ENCODE results near the gene SMIM36.
A peak's percentile ranks its signal among the peaks of the same experiment; 100 is the strongest.
"Not testable (repeated sequence)": the region's sequence is repeated elsewhere in the genome, so short reads cannot be mapped to it uniquely, and the experiment has no call there.

SMIM36 gene

DNA sequence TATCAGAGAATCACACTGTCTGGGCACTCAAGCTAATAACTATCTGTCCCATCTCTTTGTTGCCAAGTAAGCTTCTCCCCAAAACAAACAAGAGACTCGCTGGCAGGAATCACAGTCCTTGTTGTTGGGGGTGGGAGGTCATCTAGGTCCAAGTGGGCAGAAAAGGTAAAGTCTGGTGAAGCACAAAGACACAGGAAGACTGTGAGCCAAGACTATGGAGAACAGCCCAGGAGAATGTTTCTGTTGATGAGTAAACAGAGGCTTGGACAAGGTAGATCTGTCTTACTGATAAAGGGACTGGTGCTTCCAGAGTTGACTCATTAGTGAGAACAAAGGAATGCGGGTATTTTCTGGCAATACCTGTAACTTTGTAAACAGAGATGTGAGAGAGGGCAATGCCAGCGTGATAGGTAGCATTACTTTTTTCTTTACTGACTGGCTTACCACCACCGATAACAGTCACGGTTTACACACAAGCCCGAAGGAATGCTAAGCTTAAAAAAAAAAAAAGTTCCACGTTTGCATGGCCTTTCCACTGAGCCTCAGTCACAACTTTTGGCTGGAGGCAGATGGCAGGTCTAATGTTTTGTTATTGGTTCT is 78.1 kb downstream of the SMIM36 start:
- DNase-seq: no peak

DNA sequence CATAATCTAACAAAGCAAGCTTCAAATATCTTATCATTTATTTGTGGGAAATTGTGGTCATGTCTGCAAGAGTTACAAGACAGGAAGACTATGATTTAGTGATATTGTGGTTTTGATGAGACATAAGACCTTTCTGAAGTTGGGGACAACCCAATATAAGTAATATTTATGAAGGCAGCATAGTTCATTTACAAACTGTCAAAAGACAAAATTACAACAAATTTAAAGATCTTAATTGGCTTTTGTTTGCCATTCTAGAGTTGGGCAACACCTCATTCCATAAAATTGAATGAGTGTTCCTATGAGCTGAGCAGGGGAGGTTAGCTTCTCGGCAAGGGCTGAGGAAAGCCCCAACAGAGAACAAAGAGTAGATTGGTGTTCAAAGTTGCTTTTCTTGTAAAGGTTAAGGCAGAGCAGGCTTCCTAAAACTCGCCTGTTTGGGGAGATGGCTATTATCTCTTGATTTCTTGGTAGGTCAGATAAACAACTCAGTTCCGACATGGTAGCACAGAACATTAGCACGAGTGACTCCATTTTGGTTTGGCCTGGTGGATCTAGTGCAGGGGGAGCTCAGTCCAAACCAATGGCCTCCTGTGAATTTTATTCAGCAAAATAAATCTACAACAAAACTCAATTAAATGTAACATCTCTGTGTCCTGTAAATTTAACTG is 78.8 kb downstream of the SMIM36 start:
- DNase-seq: no peak

DNA sequence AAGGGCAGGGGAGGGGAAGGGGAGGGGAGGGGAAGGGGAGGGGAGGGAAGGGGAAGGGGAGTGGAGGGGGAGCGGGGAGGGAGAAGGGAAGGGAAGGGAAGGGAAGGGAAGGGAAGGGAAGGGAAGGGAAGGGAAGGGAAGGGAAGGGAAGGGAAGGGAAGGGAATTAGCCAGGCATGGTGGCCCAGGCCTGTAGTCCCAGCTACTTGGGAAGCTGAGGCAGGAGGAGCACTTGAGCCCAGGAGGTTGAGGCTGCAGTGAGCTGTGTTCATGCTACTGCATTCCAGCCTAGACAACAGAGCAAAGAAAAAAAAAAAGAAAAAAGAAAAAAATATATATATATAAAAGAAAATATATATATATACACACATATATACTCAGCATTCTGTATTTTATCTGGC is 79.3 kb downstream of the SMIM36 start:
- DNase-seq: not testable (repeated sequence)

DNA sequence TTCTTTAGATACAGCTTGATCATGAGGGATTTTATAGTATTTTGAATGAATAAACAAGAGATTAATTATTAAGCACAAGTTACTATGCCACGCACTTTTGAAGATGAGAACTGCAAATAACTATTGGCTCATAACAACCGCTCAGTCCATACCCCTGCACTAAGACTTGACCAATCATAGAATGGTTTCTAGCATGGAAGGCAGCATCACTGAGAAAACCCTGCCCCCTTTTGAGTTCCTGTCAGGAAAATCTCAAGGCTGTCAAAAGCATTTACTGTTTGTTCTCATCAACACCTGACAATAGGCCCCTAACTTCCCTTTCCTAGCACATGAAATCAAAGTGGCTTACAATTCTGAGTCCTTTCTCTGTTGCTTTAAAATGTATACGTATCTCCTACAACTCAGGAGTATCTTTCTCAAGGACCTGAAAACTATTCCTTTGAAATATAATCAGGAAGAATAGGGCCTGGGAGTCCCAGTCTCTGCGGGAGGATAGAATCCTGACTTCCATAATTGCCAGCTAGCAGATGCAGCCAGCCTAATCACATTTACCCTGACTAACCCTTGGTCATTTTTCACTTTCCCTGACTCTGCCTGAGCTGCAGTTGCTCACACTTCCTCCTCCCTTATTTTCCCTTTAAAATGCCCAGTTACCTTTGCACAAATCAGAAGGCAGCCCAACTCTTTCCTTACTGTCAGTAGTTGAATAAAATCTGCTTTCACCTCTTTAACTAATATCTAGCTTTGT is 80.5 kb downstream of the SMIM36 start:
- no peak for DNase-seq

DNA sequence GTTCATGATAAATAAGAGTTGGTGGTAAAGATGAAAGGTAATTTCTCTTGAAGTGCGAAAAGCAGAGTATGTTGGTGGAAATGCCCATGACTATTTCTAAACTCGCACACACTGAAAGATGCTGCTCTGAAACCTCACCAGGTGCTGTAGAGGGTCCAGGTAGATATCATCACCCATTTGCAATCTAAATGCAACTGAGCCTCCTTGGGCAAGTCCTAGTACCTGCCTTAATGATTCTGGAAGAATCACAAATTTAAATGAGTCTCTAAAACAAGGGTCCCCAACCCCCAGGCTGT is 83.7 kb downstream of the SMIM36 start:
- DNase-seq: no peak

DNA sequence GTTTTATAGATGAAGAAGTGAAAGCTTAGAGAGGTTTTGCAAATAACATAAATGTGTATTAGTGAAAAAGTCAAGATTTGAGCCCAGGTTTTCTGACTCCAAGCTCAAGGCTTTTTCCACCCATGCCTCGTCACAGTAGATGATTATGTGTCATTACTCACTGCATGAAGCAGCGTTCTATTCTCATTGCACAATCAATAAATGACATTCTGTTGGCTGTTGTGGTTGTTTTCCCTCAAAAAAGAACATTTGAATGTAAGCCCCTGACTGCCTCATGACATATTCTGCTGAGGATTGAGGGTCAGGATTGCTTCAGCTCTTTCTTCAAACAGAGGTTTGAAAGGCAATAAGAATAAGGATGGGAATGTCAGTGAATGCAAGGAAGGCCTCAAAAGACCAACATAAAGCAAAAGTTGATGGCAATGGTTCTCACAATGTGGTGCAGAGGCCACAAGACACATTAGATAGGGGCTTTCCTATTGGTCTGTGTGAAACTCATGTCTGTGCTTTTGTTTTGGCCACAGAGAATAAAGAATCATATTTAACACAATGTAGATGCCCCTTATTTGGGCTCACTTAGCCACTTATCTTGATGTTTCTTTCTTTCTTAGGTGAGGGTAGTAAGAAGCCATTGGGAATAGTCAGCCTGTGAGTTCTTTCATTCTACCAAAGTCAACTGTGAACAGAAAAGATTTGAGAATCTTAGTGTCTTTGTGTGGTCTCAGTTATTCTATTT is 84.2 kb downstream of the SMIM36 start:
- DNase-seq: no peak

DNA sequence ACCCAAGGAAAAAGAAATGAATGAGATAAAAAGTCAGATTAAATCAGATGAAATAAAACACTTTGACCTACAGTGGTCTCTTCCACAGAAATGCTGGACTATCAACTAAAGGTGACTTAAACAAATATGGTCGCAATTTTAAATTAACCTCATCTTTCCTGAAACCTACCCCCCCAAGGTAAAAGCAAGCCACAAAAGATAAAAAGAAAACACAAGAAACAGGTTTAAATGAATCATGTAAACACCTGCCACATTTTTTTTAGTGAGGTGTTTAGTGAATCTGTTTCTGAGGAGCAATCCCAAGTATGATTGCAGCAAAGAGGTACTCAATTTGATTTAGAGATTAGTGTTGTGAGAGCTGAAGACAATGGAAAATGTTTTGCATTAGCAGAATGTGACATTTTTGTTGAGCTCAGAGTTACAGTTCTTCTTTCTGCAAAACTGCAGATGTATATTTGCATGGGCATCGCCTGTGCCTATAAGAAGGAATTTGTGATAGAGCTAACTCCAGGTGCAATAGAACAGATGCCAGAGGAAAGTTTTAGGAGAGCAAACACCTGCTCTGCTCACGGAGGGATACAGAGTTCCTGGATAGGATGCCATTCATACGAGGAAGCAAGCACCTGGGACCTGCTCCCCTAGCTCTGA is 86.2 kb downstream of the SMIM36 start:
- no peak for DNase-seq

DNA sequence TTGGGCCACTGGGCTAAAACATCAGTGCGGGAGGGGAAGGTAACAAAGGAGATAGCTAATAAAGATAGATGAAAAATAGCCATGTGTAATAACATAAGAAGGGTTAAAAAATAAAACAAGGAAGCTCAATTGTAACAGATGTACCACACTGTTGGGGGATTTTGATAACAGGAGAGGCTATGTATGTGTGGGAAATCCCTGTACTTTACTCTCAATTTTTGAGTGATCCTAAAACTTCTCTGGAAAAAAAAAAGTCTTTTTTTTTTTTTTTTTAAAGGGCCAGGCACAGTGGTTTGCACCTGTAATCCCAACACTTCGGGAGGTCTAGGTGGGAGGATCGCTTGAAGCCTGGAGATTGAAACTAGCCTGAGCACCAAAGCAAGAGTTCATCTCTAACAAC is 87.7 kb downstream of the SMIM36 start:
- no peak for DNase-seq

DNA sequence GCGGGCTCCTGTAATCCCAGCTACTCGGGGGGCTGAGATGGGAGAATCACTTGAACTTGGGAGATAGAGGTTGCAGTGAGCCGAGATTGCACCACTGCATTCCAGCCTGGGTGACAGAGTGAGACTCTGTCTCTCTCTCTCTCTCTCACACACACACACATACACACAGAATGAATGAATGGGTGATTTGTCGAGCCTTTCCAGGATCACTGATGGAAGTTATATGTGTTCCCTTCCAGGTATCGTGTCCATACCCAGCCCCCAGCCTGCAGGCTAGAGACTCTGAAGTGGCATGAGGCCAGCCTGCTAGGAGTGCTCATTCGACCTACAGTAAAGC is 88.5 kb downstream of the SMIM36 start:
- not testable (repeated sequence) for DNase-seq

DNA sequence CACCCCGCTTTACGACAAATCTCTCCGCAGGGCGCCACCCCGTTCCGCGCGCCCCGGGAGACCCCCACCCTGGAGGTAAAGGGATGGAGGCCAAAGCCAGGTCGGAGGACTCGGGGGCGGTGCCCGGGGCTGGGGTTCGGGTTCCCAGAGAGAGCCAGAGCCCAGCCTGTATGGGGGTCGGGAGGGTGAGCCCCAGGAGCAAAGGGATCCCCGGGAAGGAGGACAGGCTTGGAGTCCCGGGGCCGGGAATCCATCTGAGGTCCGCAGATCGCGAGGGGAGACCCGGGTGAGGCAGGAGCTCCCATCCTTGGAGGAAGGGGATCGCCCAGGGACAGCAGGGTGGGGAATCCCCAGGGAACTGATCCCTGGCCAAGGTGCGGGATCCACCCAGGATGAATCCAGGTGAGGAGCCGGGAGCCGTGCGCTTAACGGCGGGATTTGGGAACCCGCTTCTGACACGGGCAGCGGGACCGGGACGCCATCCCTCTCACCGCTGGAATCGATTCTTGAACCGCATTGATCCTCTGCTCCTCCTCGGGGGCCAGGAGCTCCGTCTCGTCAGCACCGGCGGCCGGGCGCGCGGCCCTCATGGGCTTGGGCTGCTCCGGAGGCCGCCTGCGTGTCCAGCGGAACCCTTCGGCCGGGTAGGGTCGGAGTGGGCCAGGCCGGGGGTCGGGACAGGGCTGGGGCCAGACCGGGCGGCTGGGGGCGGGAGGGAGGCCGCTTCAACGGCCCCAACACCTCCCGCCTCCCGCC is 89.9 kb downstream of the SMIM36 start, which contains the start of gene MMD:
Gene MMD, minus strand, starts transcription at position 657 of the 756 bp plus-strand sequence. Its CDS starts 140 bp downstream, at position 517.
- peak; percentile 8 for DNase-seq

DNA sequence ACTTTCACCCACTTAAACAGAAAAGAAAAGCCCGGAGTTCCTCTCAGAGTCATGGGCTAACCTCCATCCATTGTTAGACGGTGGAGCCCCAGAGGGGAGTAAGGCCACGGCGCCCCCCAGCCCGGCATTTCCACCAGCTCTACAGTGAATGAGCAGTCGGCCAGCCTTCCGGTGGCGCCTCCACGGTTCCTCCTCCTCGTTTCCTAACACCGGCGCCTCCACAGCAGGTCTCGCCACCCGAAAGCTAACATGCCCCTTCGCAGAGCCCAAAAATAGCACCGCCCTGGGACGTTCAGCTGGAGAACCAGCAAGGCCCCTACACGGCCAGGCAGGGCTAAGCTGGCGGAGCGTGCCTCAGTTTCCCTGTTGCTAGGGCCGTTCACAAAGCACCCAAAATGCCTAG is 90.5 kb downstream of the SMIM36 start:
- peak; percentile 36 for DNase-seq

DNA sequence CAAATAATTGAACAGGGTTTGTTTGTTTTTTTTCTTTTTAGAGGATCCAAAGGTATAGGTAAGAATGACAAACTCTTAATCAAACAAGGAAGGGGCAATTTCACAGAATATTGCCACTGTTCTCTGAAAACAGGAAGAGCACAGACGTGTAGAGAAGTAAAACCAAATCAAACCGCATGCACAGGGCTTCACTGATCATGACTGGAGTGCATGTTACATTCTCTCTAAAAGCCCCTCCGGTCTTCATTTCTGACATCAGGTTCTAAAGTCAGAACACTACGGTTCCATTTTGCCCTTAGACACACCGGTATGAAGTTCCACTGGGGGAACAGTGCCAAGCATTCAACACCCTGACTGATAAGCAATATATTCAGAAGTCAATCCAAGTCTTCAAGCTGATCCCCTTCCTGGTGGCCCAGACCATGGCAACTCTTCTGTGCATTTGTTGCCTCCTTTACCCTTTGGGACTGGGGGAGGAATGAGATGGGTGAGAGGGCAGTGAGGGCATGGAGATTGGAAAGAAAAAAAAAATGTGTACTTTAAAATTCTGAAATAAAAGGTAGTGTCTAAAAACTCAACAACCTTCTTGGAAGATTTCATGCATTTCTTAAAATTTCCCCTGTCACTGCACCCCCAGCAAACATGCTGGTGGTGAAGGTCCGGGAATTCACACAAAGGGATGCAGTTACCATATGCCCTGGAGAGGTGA is 91.0 kb downstream of the SMIM36 start:
- DNase-seq: peak; percentile 8

DNA sequence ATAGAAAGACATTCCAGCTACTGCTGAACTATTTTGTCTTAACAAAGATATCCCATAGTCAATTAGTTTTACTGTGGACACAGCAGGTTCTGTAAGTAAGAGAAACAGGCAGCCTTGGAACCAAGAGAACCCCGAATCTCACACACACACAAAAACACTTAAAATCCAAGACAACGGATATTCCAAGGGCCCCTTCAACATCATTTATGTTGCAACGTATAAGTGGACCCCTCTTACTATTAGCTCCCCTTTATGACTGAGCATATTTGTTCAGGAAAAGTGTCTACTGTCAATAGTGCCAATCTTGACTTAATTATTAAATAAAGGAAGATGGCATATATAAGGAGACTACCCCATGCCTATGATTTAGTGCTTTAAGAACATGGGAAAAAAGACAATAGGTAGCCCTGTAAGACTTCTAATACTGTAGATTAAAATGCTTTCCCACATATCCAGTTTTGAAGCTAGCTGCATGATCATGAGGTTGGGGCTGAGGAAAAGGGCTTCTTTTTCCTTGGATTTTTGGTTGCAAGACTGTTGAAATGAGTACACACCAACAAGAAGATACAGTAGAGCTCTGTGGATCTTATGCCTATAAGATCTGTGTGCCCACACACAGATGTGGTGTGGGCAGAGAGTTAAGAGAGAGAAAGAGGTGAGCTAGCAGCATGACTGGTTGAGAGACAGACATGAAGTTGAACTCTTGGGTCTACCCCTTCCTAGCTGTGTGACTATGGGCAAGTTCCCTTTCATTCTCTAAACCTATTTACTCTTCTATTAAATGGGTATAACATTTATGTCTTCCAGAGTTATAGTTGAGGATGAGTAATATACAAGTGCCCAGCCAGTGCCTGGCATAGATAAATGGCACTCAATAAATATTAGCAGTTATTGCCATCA is 92.6 kb downstream of the SMIM36 start:
- DNase-seq: no peak

DNA sequence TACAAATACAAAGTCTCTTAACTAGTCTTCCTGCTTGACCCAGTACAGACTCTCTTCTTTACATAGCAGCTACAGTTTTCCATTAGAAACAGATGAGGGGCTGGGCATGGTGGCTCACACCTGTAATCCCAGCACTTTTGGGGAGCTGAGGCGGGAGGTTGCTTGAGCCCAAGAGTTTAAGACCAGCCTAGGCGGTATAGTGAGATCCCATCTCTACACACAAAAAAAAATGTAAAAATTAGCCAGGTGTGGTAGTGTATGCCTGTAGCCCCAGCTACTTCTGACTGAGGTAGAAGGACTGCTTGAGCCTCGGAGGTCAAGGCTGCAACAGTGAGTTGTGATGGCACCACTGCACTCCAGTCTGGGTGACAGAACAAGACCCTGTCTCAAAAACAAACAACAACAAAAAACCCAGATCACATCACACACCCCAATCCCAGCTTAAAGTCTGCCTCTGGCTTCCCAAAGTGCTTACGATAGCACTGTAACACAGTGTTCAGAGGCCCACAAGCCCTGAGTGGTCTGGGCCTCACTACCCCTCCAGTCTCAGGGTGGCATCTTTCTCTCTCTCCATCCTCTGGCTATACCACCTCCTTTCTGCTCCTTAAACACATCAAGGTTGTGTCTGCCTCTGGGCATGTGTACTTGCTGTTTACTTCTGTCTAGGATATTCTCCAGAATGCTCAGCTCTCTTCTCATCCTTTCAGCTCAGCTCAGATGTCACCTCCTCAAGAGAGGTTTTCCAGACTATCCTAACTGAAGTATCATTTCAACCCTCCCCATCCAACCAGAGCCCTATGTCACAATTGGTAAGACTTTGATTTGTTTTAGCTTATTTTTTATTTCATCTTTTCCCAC is 93.6 kb downstream of the SMIM36 start:
- no peak for DNase-seq

DNA sequence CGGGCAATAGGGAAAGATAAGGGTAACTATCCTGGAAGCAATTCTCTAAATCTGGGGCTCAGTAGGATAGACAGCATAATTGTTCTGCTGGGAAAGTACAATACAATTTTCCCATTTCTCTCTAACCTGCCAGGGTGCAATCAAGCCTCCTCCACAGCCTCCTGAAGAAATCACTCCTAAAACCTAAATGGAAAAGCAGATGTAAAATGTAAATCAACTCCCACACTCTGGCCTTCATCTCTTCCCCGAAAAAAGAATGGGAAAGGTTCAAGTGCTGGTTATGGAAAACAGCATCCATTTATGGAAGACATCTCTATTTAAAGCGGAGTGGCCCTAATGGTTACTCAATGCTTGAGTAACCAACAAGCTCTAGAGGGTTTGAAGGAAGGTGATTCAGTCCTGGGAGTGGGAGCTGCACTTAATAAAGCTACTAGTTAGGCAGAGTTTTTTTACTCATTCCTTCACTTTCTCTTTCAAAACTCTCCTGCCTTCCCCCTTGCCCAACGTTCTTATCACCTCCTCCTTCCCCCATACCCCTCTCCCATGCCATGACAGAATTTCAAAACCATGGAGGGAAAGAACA is 94.7 kb downstream of the SMIM36 start:
- no peak for DNase-seq

DNA sequence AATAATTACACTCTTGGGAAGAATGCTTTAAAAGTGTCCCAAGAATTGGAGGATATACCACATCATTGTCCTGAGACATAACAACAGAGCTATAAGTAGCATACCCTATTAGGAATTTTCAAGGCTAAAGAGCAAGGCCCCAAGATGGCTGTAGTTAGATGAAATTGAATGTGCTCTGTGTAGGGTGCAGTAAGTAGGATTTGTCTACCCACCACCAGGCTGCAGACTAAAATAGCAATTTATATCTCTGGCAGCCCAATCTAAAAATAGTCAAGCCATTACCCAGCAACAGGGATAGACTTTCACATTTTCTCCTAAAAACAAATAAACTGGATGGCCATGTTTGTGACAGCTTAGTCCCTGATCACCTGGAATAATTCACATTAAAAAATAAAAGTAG is 95.3 kb downstream of the SMIM36 start:
- DNase-seq: no peak

DNA sequence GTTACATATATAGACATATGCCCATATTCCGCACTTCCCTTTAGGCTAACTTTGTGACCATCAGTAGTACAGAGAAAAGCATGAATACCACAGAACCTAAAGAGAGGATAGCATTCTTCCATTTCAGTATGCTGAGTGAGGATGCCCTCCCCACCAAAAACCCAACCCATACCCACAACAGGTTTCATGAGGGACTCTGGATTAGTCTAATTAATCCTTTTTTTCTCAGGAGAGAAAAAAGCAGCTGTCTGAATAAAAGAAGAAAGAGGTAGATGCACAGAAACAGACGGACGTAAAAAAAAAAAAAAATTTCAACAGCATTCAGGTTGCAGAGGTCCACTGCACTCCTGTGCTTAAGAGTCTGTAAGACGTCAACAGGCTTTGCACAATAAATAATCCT is 96.3 kb downstream of the SMIM36 start:
- no peak for DNase-seq

DNA sequence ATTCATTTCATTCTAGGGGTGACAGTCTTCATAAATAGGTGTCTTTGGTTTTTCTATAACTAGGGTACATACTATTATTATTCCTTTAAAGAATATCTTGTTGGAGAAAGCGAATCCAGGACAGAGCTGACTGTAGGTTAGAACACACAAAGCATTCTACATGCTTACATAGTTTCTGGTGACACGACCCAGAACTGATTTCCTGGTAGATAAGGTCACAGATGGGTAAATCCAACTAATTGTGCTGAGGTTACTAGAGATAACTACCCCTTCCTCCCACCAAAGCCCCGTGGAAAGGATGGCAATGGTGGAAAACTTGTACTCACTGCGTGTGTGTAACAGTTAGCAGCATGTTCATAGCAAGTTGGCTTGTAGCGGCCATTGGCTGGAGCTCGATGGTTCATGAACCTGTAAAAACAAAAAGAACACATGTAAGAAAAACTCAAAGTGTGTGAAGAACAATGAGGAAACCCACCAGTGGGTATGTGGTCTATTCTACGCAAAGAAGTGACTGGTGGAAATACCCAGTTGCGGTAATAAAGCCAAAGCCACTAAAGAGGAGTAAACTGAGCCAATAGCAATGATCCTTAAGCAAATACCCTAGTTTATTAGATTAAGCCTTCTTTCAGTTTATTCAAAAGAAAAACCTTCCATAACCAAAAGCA is 97.3 kb downstream of the SMIM36 start:
- no peak for DNase-seq

DNA sequence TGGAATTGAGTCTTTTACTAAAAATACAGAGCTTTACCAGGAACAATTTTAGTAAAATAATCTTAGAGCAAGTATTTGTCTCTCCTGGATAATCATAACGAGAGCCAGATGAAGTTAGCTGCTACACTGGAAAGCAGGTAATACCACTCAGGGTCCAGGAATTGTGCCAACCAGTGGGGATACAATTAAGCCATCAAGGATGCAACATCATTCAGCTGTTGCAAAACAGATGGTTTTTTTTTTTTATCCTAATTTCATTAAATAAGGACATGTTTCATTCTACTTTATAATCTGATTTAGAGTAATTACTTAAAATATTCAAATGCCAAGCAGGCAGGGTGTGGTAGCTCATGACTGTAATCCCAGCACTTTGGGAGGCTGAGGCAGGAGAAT is 99.8 kb downstream of the SMIM36 start:
- no peak for DNase-seq

Measured in activated gamma-delta T cell treated with Interleukin-2 at 50 U/mL for 16 hours (primary cell).